PC-3 (cell line): ENCODE data around the gene ANKZF1. TPM values are rescaled to one million over a fixed set of nuclear protein-coding genes. Genes with fewer than 3 reads are reported as not detected.

Experiments
- ATAC-seq: fragments of 200-7000 bp; cut with Tn5 transposase; 2 replicates; pipeline ENCODE4 v1.9.1; 2020; ENCODE audit warnings: mild to moderate bottlenecking, moderate library complexity
- BruUV-seq: library from RNA; stranded (reverse); fragments of 400-500 nt; replicated peaks from 2 replicates; lab custom pipeline; 2021; lab: Mats Ljungman, UMichigan
- CTCF ChIA-PET: fragments of 300-600 bp; sonication (Branson Sonifier 250); formaldehyde crosslinking; loops from one replicate; lab custom pipeline; 2022; ENCODE audit warnings: antibody characterized with exemption; lab: Charles Lee
- POLR2A ChIA-PET: fragments of 300-600 bp; sonication (Branson Sonifier 250); formaldehyde crosslinking; loops from one replicate; lab custom pipeline; 2022; ENCODE audit warnings: antibody characterized with exemption; ENCODE audit not compliant: unreplicated experiment; lab: Charles Lee
- DNase-seq: peaks from one replicate; pipeline ENCODE4 v3.0.0-alpha.2; 2015
- H2AFZ ChIP-seq: fragments of 300-600 bp; sonication (generic); 2 replicates; pipeline ENCODE4 v1.6.0; 2016; ENCODE audit warnings: antibody characterized with exemption, low read length
- H3F3A ChIP-seq: fragments of 300-600 bp; sonication (generic); one replicate; pipeline ENCODE4 v1.6.0; 2017; ENCODE audit warnings: antibody characterized with exemption, low read length, control low read depth, mild to moderate bottlenecking; ENCODE audit not compliant: unreplicated experiment
- H3K27ac ChIP-seq: fragments of 300-600 bp; sonication (generic); 2 replicates; pipeline ENCODE4 v1.5.1; 2016; ENCODE audit warnings: mild to moderate bottlenecking, low read length
- H3K27me3 ChIP-seq: fragments of 300-600 bp; sonication (generic); 2 replicates; pipeline ENCODE4 v1.6.1; 2016; ENCODE audit warnings: low read length, mixed read lengths
- H3K36me3 ChIP-seq: fragments of 300-600 bp; sonication (generic); 2 replicates; pipeline ENCODE4 v1.6.1; 2016; ENCODE audit warnings: low read depth, mixed run types, low read length, mixed read lengths
- H3K4me1 ChIP-seq: fragments of 300-600 bp; sonication (generic); 2 replicates; pipeline ENCODE4 v1.5.1; 2016; ENCODE audit warnings: low read length; ENCODE audit not compliant: insufficient read depth
- H3K4me2 ChIP-seq: fragments of 300-600 bp; sonication (generic); 2 replicates; pipeline ENCODE4 v1.6.0; 2016; ENCODE audit warnings: low read length
- H3K4me3 ChIP-seq: fragments of 300-600 bp; sonication (generic); 2 replicates; pipeline ENCODE4 v1.5.1; 2016; ENCODE audit warnings: mild to moderate bottlenecking, low read length, mixed read lengths
- H3K79me2 ChIP-seq: fragments of 300-600 bp; sonication (generic); 2 replicates; pipeline ENCODE4 v1.6.1; 2017; ENCODE audit warnings: low read length, mixed read lengths
- H3K9ac ChIP-seq: fragments of 300-600 bp; sonication (generic); 2 replicates; pipeline ENCODE4 v1.6.0; 2016; ENCODE audit warnings: mild to moderate bottlenecking, low read length
- H3K9me2 ChIP-seq: fragments of 300-600 bp; sonication (generic); replicated peaks from 2 replicates; pipeline ENCODE4 v1.6.1; 2016; ENCODE audit warnings: mixed run types, low read length, mixed read lengths
- H3K9me3 ChIP-seq: fragments of 300-600 bp; sonication (generic); 2 replicates; pipeline ENCODE4 v1.6.1; 2016; ENCODE audit warnings: low read length, mixed read lengths
- H4K20me1 ChIP-seq: fragments of 300-600 bp; sonication (generic); 2 replicates; pipeline ENCODE4 v1.6.1; 2016; ENCODE audit warnings: low read length, mixed read lengths
- EZH2 ChIP-seq: fragments of 300-600 bp; sonication (generic); IDR thresholded peaks from one replicate; pipeline ENCODE4 v1.6.1; 2017; ENCODE audit warnings: antibody characterized with exemption, mild to moderate bottlenecking, low read length; ENCODE audit not compliant: unreplicated experiment
- EZH2phosphoT487 ChIP-seq: fragments of 300-600 bp; sonication (generic); IDR thresholded peaks from 2 replicates; pipeline ENCODE4 v1.6.1; 2018; ENCODE audit warnings: mild to moderate bottlenecking, antibody characterized with exemption, low read length, borderline replicate concordance
- intact Hi-C: fragments of 100-400 bp; cut with micrococcal nuclease; formaldehyde crosslinking; loops from 2 replicates; pipeline ENCODE4 v1.9.0; 2023
- total RNA-seq: library from RNA; depleted of rRNA; stranded (reverse); fragments of >200 nt; gene quantifications from 2 replicates; pipeline ENCODE4 v1.2.3, GENCODE V29; 2014
- TF ChIP-seq, protein P1 (sequence below): fragments of 300-600 bp; sonication (generic); conservative IDR thresholded peaks from 2 replicates; pipeline ENCODE4 v1.5.1; 2017; ENCODE audit warnings: antibody characterized with exemption, low read depth, mild to moderate bottlenecking, low read length

Gene ANKZF1
- total RNA-seq, 1 experiment from 2014 or later, result 67.9 TPM

DNA sequence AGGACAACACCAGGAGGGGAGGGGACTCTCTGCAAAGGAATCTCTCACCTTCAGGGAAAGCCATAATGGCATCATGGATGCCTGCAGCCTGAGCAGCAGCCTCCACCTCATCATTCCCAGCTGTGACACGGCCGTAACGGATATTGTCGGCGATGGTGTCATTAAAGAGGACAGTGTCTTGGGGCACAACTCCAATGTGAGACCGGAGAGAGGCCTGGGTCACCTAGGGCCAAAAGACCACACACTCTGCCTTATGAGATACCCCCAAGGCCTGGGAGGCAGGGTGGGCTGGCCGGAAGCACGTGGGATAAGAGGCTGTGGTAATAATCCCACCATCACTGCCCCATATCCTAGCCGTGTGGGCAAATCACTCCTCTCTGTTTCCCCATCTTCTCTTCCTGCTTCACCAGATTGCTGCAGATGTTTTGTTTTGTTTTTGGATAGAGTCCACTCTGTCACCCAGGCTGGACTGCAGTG is 18.7 kb upstream of the ANKZF1 start:
- Histone ChIP-seq H3K9me2 (no peaks in the 10 kb centered on the region), H3K4me2 (no peak overlapping the region), H3K9me3 (no peaks in the 10 kb centered on the region), H3K79me2 (peaks cover 6% of the 10 kb centered on the region; the same call in 1 of the 2 replicates), H3K9ac (no peak overlapping the region), H3K27me3 (no peaks in the 10 kb centered on the region), H2AFZ (no peak overlapping the region), H3K4me3 (no peak overlapping the region), H3K36me3 (peaks cover 4% of the 10 kb centered on the region), H3K4me1 (peaks cover 19% of the 10 kb centered on the region), H3K27ac (no peak overlapping the region), H4K20me1 (no peaks in the 10 kb centered on the region), H3F3A (no peaks in the 10 kb centered on the region)
- no peak for ATAC-seq
- CTCF ChIA-PET, result interaction anchor here (0.6 kb wide), 1 partner anchor 94 kb away, joined by 3 read pairs; no protein-coding TSS in a partner anchor
- intact Hi-C loops, result loop anchor here (1.0 kb wide), 1 partner anchor 51 kb away; the partner anchor contains the start of gene NHEJ1
- POLR2A ChIA-PET, result no interaction called here
- no TSS peak for BruUV-seq
- peak; percentile 0 for DNase-seq
- TF ChIP-seq, protein P1, sequence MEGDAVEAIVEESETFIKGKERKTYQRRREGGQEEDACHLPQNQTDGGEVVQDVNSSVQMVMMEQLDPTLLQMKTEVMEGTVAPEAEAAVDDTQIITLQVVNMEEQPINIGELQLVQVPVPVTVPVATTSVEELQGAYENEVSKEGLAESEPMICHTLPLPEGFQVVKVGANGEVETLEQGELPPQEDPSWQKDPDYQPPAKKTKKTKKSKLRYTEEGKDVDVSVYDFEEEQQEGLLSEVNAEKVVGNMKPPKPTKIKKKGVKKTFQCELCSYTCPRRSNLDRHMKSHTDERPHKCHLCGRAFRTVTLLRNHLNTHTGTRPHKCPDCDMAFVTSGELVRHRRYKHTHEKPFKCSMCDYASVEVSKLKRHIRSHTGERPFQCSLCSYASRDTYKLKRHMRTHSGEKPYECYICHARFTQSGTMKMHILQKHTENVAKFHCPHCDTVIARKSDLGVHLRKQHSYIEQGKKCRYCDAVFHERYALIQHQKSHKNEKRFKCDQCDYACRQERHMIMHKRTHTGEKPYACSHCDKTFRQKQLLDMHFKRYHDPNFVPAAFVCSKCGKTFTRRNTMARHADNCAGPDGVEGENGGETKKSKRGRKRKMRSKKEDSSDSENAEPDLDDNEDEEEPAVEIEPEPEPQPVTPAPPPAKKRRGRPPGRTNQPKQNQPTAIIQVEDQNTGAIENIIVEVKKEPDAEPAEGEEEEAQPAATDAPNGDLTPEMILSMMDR, result no peak
- TF ChIP-seq EZH2phosphoT487 (no peak), EZH2 (no peak)

DNA sequence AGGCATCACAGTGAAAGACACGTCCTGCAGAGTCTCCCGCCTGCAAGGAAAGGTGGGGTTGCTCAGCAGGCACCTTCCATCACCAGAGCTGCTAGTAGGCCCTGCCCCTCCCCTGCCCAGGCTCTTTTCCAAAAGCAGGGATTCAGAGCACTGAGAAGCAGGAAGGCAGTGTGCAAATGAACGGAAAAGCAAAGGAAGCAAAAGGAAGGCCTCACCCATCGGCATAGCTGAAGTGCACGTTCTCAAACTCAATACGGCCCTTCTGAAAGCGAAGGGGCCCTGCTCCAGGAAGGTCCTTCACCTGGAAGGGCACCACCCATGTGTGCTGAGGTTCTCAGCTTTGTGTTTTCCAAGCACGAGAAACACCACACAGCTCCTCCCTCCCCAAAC is 16.6 kb upstream of the ANKZF1 start:
- no peak for TF ChIP-seq EZH2
- no peak for TF ChIP-seq EZH2phosphoT487
- TF ChIP-seq, protein P1, result no peak
- ChIA-PET CTCF (interaction anchor here (0.5 to 0.6 kb wide), 2 partner anchors 88 to 307 kb away, joined by 3 read pairs; no protein-coding TSS in a partner anchor), POLR2A (no interaction called here)

DNA sequence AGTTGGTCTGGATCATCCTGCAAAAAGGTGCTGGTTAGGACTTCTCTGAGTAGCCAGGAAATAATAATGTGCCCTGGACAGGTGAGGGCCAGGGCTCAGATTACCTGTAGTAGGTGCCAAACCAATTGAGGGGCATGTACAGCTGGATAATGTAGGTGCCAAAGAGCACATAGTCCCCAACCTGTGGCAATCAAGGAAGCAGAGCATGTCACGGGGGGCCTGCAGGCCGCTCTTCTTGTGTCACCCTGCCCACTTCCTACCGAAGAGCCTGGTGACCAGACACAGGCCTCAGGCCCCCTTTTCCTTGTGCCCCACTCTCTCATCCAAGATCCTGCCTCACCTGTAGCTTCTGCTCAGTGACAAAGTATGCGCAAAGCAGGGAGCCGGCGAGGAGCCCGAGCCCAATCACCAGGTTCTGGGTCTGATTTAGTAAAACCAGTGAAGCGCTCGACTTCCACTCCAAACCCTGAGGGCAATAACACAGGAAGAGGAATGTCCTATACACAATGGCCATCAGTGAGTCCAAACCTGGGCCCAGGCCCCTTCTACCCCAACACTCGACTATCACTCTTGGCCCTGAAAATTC is 16.0 kb upstream of the ANKZF1 start:
- intact Hi-C loops, result no loop called here
- Histone ChIP-seq H3K4me2 (no peak overlapping the region), H3K79me2 (peaks cover 8% of the 10 kb centered on the region; the same call in 1 of the 2 replicates), H3K4me1 (peaks cover 12% of the 10 kb centered on the region), H3K27ac (no peak overlapping the region), H3K27me3 (no peaks in the 10 kb centered on the region), H3K4me3 (no peak overlapping the region), H3K36me3 (peaks cover 4% of the 10 kb centered on the region), H3K9me3 (no peaks in the 10 kb centered on the region), H3K9me2 (no peaks in the 10 kb centered on the region), H2AFZ (no peak overlapping the region), H3F3A (peaks cover 3% of the 10 kb centered on the region), H4K20me1 (no peaks in the 10 kb centered on the region), H3K9ac (no peak overlapping the region)
- ChIA-PET POLR2A (no interaction called here), CTCF (interaction anchor here (0.6 kb wide), 1 partner anchor 87 kb away, joined by 3 read pairs; no protein-coding TSS in a partner anchor)
- TF ChIP-seq EZH2phosphoT487 (no peak), EZH2 (no peak)
- TF ChIP-seq, protein P1, result no peak
- ATAC-seq, result no peak
- DNase-seq, result no peak
- no TSS peak for BruUV-seq

More for the DNA sequence above, 16.6 kb upstream of the ANKZF1 start:
- H3K9me2 ChIP-seq, result no peaks in the 10 kb centered on the region
- no peak overlapping the region for H2AFZ ChIP-seq
- H3K36me3 ChIP-seq, result peaks cover 4% of the 10 kb centered on the region
- no peaks in the 10 kb centered on the region for H3K9me3 ChIP-seq
- ATAC-seq (no peak), DNase-seq (no peak)
- H3K27me3 ChIP-seq, result no peaks in the 10 kb centered on the region
- intact Hi-C loops, result no loop called here
- H3K4me3 ChIP-seq, result no peak overlapping the region
- no peak overlapping the region for H3K27ac ChIP-seq
- H3K4me2 ChIP-seq, result no peak overlapping the region
- no TSS peak for BruUV-seq
- H3K9ac ChIP-seq, result no peak overlapping the region
- peaks cover 8% of the 10 kb centered on the region; the same call in 1 of the 2 replicates for H3K79me2 ChIP-seq
- no peaks in the 10 kb centered on the region for H4K20me1 ChIP-seq
- peaks cover 13% of the 10 kb centered on the region for H3K4me1 ChIP-seq
- peaks cover 1% of the 10 kb centered on the region for H3F3A ChIP-seq
